ENCODE data around the gene CEACAM19.
"Not testable (repeated sequence)": the region's sequence is repeated elsewhere in the genome, so short reads cannot be mapped to it uniquely, and the experiment has no call there.

CEACAM19 gene

DNA sequence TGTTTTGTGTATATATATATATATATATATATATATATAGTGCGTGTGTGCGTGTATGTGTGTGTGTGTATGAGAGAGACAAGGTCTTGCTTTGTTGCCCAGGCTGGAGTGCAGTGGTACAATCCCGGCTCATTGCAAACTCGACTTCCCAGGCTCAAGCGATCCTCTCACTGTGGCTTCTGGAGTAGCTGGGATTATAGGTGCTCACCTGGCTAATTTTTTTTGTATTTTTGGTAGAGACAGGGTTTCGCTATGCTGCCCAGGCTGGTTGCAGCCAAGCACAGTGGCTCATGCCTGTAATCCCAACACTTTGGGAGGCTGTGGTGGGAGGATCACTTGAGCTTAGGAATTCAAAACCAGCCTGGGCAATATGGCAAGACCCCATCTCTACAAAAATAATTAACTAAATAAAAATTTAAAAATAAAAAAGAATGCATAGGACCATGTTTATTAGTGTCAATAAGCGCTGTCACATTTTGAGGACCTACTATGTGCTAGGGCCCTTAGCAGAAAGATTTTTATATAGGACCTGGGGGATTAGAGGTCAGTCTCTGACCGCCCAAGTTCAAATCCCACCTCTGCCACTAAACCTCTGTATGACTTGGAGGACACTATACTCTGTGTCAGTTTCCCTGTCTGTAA is 25.8 kb upstream of the CEACAM19 start:
- DNase-seq (ENCODE audit: low read depth, low spot score): no peak

DNA sequence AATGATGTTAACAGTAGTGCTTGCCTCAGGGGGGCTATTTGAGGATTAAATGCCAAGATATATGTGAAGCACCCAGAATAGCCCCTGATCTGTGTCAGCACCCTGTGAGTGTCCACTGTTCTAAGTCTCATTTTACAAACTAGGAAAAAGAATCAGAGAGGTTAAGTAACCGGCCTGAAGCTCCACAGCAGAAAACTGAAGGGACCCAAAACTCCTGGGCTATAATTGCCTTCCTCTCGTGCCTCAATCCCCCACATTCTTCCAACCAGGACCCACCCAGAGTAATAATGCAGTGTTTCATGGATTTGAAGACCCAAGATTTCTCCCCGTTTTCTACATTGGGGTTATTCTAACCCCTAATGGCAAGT is 25.2 kb upstream of the CEACAM19 start:
- no peak for DNase-seq (ENCODE audit: low read depth, low spot score)

DNA sequence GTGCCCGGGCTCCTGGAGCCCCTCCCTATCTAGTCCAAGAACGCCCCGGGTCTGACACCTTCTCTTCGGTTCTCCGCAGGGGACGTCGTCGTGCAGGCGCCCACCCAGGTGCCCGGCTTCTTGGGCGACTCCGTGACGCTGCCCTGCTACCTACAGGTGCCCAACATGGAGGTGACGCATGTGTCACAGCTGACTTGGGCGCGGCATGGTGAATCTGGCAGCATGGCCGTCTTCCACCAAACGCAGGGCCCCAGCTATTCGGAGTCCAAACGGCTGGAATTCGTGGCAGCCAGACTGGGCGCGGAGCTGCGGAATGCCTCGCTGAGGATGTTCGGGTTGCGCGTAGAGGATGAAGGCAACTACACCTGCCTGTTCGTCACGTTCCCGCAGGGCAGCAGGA is 24.1 kb upstream of the CEACAM19 start:
- no peak for DNase-seq (ENCODE audit: low read depth, low spot score)

DNA sequence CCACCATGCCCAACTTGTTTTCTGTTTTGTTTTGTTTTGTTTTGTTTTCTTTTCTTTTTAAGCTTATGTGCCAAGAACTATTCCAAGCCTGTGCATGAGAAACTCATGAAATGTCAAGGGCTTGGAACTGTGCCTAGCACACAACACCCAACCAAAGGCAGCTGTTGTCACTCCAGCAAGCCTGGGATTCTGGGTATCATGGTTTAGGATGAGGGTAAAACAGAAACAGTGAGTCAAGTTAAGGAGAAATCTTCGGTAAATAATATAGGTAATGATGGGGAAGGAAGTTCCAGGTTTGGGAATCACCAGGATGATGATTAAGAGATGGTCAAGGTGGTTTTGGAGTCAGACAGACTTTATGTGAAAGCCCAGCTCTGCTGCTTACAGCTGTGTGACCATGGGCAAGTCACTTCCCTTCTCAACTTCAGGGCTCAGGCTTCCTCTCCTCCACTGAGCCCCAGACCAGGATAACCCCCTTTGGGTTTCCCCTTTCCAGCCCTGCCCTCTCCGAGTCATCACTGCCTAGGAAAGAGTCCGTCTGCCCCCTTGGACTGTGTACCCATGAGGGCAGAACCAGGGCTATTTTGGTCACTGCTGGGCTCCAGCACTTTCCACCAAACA is 22.5 kb upstream of the CEACAM19 start:
- DNase-seq (ENCODE audit: low read depth, low spot score): no peak

DNA sequence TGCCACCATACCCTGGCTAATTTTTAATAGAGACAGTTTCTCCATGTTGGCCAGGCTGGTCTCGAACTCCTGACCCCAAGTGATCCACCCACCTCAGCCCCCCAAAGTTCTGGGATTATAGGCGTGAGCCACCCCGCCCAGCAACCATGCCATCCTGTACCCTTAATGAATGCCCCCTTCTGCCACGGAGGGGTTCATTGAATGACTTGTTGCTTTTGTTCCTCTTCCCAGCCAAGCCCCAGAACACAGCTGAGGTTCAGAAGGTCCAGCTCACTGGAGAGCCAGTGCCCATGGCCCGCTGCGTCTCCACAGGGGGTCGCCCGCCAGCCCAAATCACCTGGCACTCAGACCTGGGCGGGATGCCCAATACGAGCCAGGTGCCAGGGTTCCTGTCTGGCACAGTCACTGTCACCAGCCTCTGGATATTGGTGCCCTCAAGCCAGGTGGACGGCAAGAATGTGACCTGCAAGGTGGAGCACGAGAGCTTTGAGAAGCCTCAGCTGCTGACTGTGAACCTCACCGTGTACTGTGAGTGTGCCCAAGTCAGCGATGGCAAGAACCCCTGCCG is 21.6 kb upstream of the CEACAM19 start:
- no peak for DNase-seq (ENCODE audit: low read depth, low spot score)

- no peak for DNase-seq (ENCODE audit: low read depth, low spot score)
These were observed 17.9 kb upstream of the CEACAM19 start for GRCh38 chr19:44653343-44653742.

DNA sequence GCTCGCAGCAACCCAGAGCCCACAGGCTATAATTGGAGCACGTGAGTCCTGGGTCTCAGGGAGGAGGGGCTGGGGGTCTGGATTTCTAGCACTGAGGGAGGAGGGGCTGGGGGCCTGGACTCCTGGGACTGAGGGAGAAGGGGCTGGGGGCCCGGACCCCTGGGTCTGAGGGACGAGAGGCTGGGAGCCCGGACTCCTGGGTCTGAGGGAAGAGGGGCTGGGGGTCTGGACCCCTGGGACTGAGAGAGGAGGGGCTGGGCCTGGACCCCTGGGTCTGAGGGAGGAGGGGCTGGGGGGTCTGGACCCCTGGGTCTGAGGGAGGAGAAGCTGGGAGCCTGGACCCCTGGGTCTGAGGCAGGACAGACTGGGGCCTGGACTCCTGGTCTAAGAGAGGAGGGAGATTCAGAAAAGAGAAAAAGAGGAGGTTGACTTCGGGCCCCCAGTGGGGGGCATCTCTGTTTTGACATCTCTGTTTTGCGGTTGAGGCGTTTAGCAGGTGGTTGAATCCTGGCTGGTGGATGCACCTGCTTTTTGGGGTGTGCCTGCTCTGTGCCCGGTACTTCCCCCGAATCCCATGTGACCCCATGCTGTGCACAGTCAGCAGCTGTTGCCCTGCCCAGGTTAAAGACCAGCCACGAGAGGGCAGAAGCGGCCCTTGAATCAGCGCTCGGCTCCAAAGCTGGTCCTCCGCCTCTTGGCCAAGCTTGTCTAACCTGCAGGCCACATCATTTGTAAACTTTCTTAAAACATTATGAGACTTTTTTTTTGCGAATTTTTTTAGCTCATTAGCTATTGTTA is 17.1 kb upstream of the CEACAM19 start:
- DNase-seq (ENCODE audit: low read depth, low spot score): no peak

DNA sequence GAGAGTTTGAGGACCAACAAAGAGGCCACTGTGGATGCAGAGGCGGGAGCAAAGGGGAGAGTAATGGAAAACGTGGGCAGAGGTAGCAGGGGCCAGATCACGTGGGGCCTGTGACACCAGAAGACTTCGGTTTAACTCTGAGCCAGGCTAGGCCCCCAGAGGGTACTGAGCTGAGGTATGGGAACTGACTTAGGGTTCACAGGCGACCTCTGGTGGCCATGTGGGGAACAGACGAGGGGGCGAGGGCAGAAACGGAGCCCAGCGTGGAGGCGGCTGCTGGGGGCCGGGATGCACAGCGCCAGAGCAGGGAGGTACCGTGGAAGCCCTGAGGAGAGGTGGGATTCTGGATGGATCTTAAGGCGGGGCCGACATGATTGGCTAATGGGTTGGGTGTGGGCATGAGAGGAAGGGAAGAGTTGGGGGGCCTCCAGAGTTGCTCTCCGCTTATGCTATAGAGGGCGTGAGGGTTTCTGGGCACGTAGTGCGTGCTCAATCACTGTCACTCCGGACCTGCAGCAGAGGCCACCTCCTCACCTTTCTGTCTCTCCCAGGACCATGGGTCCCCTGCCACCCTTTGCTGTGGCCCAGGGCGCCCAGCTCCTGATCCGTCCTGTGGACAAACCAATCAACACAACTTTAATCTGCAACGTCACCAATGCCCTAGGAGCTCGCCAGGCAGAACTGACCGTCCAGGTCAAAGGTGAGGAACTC is 13.9 kb upstream of the CEACAM19 start:
- DNase-seq (ENCODE audit: low read depth, low spot score): no peak

GRCh38 chr19:44658069-44658733 is 13.1 kb upstream of the CEACAM19 start:
- no peak for DNase-seq (ENCODE audit: low read depth, low spot score)

DNA sequence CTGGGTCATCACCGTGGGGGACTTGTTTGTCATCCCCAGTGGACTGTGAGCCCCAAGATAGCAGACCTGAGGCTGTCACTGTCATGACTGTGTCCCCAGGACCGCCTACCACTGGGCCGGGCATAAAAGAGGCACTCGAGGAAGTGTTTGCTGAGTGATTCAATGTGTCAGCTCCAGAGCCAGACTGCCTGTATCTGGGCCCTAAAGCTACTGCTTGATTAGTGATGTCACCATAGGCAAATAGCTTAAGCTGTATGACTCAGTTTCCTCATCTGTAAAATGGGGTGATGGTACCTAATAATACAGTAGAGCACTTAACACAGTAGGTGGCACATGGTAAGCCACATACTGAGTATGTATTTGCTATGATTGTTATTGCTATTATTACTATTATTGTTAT is 11.2 kb upstream of the CEACAM19 start:
- DNase-seq (ENCODE audit: low read depth, low spot score): no peak

DNA sequence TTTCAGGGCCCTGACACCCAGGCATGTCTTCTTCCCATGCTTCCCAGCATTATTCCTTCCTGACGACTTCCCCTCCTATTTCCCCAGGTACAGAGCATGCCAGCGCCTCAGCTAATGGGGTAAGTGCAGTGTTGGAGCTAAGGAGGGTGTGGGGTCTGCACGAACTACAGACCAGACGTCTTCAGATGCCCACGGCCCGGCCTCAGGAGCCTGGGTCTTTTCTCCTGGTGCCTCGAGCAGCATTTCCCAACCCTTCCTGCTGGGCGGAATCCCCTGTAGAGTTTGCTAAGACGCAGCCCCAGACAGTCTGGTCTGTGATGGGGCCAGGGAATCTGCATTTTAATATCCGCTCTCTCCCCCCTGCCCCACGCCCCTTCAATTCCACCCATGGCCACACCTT is 10.1 kb upstream of the CEACAM19 start:
- DNase-seq (ENCODE audit: low read depth, low spot score): no peak

DNA sequence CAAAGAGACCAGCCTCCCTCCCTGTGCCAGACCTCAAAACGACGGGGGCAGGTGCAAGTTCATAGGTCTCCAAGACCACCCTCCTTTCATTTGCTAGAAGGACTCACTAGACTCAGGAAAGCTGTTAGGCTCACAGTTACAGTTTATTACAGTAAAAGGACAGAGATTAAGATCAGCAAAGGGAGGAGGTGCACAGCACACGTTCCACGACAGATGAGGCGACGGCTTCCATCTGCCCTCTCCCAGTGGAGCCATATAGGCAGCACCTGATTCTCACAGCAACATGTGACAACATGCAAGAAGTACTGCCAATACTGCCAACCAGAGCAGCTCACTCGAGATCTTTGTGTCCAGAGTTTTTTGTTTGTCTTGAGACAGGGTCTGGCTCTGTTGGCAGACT is 9.4 kb upstream of the CEACAM19 start:
- DNase-seq (ENCODE audit: low read depth, low spot score): no peak

DNA sequence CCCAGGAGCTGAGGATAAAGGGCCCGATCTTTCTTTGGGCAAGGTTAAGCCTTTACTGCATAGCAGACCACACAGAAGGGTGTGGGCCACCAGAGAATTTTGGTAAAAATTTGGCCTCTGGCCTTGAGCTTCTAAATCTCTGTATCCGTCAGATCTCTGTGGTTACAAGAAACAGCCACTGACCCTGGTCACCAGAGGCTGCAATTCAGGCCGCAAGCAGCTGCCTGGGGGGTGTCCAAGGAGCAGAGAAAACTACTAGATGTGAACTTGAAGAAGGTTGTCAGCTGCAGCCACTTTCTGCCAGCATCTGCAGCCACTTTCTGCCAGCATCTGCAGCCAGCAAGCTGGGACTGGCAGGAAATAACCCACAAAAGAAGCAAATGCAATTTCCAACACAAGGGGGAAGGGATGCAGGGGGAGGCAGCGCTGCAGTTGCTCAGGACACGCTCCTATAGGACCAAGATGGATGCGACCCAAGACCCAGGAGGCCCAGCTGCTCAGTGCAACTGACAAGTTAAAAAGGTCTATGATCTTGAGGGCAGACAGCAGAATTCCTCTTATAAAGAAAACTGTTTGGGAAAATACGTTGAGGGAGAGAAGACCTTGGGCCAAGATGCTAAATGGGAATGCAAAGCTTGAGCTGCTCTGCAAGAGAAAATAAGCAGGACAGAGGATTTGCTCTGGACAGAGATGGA is 8.4 kb upstream of the CEACAM19 start:
- no peak for DNase-seq (ENCODE audit: low read depth, low spot score)

DNA sequence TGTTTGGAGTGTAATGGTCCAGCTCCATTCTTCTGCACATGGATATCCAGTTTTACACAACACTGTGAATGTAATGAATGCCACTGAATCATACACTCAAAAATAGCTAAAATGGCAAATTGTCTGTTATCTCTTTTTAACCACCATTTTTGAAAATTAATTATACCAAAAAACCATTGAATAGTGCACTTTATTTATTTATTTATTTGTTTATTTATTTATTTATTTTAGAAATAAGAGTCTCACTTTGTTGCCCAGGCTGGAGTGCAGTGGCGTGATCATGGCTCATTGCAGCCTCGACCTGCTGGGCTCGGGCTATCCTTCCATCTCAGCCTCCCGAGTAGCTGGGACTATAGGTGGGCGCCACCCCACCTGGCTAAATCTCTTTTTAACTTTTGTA is 7.3 kb upstream of the CEACAM19 start:
- no peak for DNase-seq (ENCODE audit: low read depth, low spot score)

DNA sequence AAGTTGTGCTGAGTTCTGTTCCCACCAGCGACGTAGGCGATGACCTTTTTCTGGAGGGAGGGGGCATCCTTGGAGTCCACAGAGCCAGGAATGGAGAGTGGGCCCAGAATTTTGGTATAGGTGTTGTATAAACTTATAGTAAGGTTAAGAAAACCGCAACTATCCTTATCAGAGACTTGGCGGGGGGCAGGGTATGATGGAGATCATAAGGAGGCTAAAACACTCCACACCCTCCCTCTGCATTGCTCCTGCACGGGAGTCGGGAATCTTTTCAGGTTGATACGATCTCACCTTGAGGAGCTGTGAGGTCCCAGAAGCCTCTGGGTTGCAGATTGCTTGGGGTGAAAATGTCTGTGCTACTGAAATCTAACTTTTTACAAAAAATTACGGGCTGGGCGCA is 6.3 kb upstream of the CEACAM19 start:
- no peak for DNase-seq (ENCODE audit: low read depth, low spot score)

GRCh38 chr19:44666852-44667556 is 4.3 kb upstream of the CEACAM19 start:
- DNase-seq (ENCODE audit: low read depth, low spot score): no peak

DNA sequence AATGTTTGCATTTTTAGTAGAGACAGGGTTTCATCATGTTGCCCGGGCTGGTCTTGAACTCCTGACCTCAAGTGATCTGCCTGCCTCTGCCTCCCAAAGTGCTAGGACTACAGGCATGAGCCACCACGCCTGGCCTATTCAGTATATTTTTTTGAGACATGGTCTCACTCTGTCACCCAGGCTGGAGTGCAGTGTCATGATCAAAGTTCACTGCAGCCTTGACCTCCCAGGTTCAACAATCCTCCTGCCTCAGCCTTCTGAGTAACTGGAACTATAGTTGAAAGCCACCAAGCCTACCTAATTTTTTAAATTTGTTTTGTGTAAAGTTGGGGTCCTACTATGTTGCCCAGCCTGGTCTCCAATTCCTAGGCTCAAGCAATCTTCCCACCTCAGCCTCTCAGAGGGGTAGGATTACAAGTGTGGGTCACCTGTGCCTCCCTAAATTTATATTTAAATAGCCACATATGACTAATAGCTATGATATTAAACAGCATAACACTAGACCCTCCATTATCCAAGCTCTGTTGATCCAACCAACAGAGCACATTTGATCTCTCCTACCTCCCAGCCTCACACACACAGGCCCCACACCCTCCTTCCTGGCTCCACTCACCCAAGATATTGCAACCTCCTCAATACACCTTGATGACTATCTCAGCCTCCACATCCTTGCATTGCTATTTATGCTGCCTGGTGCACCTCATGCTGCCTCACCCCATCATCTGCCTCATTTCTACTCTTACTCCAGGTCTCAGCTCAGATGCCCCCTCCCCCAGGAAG is 2.1 kb upstream of the CEACAM19 start:
- no peak for DNase-seq (ENCODE audit: low read depth, low spot score)

GRCh38 chr19:44670027-44670426 is 1.3 kb upstream of the CEACAM19 start:
- not testable (repeated sequence) for DNase-seq (ENCODE audit: low read depth, low spot score)

GRCh38 chr19:44672226-44672625 is 944 bp downstream of the CEACAM19 start:
- no peak for DNase-seq (ENCODE audit: low read depth, low spot score)
